ENCODE measurements around the gene PPIE. TPM values are rescaled to one million over a fixed set of nuclear protein-coding genes. Genes with fewer than 3 reads are reported as not detected.

The PPIE gene
- total and polyA plus RNA-seq, 7 experiments from 2014 or later, result 52.3 to 119 (median 72.7) TPM

DNA sequence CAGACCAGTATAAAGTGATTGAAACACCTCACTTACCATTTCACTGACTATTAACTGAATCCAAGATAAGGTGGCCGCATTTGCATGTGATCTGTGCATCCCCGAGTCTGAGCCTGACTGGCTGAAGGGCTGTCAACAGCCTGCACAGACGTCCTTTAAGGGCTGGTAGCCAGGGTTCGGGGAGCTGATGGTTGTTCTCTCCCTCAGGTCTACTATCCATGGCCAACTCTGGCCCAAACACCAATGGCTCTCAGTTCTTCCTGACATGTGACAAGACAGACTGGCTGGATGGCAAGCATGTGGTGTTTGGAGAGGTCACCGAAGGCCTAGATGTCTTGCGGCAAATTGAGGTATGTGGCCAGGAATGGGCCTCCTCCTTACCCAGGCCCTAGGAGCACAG, 14.0 kb downstream of the PPIE start:
- Histone ChIP-seq H3K27me3 (ENCODE audit: control insufficient read depth in 2 of 2, insufficient read depth in 2 of 2, low read length in 2 of 2) (no peaks in the 10 kb centered on the region), H3K9me3 (ENCODE audit: control insufficient read depth in 2 of 3, low read length in 3 of 3) (no peaks in the 10 kb centered on the region), H3K4me1 (ENCODE audit: control insufficient read depth in 2 of 2, insufficient read depth in 2 of 2, low read length in 2 of 2) (no peaks in the 10 kb centered on the region), H3K4me3 (ENCODE audit: low read length) (no peak overlapping the region), H3K36me3 (ENCODE audit: control insufficient read depth in 2 of 3, insufficient read depth in 3 of 3, low read length in 3 of 3) (peaks cover 34 to 98% (median 51%) of the 10 kb centered on the region in 3 experiments), H3K27ac (ENCODE audit: low read depth, low read length) (no peak overlapping the region)
- Mint-ChIP-seq H3K27me3 (no peaks in the 10 kb centered on the region), H3K4me1 (peaks cover 0 to 11% (median 0%) of the 10 kb centered on the region in 7 donors), H3K9me3 (no peaks in the 10 kb centered on the region), H3K36me3 (peaks cover 28 to 80% (median 30%) of the 10 kb centered on the region in 5 donors), H3K27ac (no peak overlapping the region), H3K4me3 (no peak overlapping the region)
- ChIA-PET POLR2A (interaction anchor here (2.1 kb wide), 1 partner anchor 14 kb away, joined by 5 read pairs; the partner anchor contains the start of gene PPIE), CTCF (no interaction called here)
- DNase-seq, result no peak
- intact Hi-C loops (cut with micrococcal nuclease), result no loop called here
- no peak for ATAC-seq

DNA sequence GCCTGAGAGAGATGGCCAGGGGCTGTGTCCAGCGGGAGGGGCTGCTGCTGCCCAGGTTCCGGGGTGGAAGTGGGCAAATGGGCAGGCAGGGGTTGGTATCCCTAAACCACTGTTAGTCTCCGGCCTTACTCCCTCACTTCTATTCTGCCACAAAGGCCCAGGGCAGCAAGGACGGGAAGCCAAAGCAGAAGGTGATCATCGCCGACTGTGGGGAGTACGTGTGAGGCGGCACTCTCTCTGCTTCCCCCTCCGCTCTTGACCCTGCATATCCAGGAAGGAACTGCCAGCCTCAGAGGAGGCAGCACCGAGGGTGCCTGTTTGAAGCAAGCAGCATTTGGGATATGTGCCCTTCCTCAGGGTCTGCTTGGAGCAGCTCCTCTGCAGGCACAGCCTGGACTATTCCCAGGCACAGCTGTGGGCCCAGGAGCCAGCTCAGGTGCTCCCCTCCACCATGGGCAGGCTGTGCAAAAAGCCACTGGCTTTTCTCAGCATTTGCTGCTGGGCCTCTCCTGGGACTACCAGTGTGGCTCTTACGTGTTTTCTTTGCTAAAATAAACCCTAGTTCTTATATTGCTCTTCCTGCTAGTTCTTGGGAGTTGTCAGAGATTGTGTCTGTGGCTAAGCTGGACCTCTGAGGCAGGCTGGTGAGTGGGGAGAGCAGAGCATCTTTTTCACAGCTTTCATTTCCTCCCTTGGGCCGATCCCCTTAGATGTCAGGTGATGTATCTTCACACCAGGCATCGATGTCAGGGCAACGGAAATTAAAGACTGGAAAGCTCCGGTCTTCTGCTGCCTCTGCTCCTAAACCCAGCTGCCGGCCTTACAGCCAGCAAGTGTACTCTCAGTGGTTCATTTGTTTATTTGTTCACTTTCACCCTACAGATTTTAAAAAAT, 14.7 kb downstream of the PPIE start:
- no peaks in the 10 kb centered on the region for H3K27me3 Mint-ChIP-seq
- Histone ChIP-seq H3K9me3 (ENCODE audit: control insufficient read depth in 2 of 3, low read length in 3 of 3) (no peaks in the 10 kb centered on the region), H3K36me3 (ENCODE audit: control insufficient read depth in 2 of 3, insufficient read depth in 3 of 3, low read length in 3 of 3) (peaks cover 34 to 98% (median 51%) of the 10 kb centered on the region in 3 experiments), H3K27ac (ENCODE audit: low read depth, low read length) (no peak overlapping the region), H3K27me3 (ENCODE audit: control insufficient read depth in 2 of 2, insufficient read depth in 2 of 2, low read length in 2 of 2) (no peaks in the 10 kb centered on the region), H3K4me1 (ENCODE audit: control insufficient read depth in 2 of 2, insufficient read depth in 2 of 2, low read length in 2 of 2) (no peaks in the 10 kb centered on the region), H3K4me3 (ENCODE audit: low read length) (no peak overlapping the region)
- DNase-seq (no peak), ATAC-seq (no peak)
- H3K27ac Mint-ChIP-seq, result no peak overlapping the region
- POLR2A ChIA-PET, result interaction anchor here (2.1 kb wide), 1 partner anchor 14 kb away, joined by 5 read pairs; the partner anchor contains the start of gene PPIE
- H3K4me3 Mint-ChIP-seq, result no peak overlapping the region
- peaks cover 0 to 11% (median 0%) of the 10 kb centered on the region in 7 donors for H3K4me1 Mint-ChIP-seq
- no peaks in the 10 kb centered on the region for H3K9me3 Mint-ChIP-seq
- CTCF ChIA-PET, result no interaction called here
- intact Hi-C loops (cut with micrococcal nuclease), result no loop called here
- peaks cover 29 to 78% (median 30%) of the 10 kb centered on the region in 5 donors for H3K36me3 Mint-ChIP-seq

DNA sequence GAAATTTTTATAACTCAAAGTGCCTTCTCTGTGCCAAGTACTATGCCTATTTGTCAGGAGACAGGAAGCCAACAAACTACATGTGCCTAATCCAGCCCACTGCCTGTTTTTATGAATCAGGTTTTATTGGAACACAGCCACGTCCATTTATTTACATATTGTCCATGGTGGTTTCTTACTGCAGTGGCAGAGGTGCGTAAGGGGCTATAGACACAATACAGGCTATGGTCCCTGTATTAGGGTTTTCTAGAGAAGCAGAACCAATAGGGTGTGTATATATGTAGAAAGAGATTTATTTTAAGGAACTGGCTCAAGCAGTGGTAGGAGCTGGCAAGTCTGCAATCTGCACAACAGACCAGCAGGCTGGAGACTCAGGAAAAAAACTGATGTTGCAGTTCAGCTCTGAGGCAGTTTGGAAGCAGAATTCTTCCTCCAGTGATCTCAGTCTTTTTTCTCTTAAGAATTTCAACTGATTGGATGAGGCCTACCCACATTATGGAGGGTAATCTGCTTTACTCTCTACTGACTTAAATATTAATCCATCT, 15.4 kb downstream of the PPIE start:
- intact Hi-C loops (cut with micrococcal nuclease), result no loop called here
- ChIA-PET POLR2A (interaction anchor here (2.1 kb wide), 1 partner anchor 15 kb away, joined by 5 read pairs; the partner anchor contains the start of gene PPIE), CTCF (no interaction called here)
- DNase-seq (no peak), ATAC-seq (no peak)
- Mint-ChIP-seq H3K9me3 (no peaks in the 10 kb centered on the region), H3K27ac (no peak overlapping the region), H3K27me3 (no peaks in the 10 kb centered on the region), H3K4me1 (peaks cover 0 to 11% (median 0%) of the 10 kb centered on the region in 7 donors), H3K4me3 (no peak overlapping the region), H3K36me3 (peaks cover 26 to 75% (median 32%) of the 10 kb centered on the region in 5 donors)
- Histone ChIP-seq H3K4me1 (ENCODE audit: control insufficient read depth in 2 of 2, insufficient read depth in 2 of 2, low read length in 2 of 2) (no peaks in the 10 kb centered on the region), H3K9me3 (ENCODE audit: control insufficient read depth in 2 of 3, low read length in 3 of 3) (no peaks in the 10 kb centered on the region), H3K36me3 (ENCODE audit: control insufficient read depth in 2 of 3, insufficient read depth in 3 of 3, low read length in 3 of 3) (peaks cover 28 to 98% (median 48%) of the 10 kb centered on the region in 3 experiments), H3K27ac (ENCODE audit: low read depth, low read length) (no peak overlapping the region), H3K4me3 (ENCODE audit: low read length) (no peak overlapping the region), H3K27me3 (ENCODE audit: control insufficient read depth in 2 of 2, insufficient read depth in 2 of 2, low read length in 2 of 2) (no peaks in the 10 kb centered on the region)

DNA sequence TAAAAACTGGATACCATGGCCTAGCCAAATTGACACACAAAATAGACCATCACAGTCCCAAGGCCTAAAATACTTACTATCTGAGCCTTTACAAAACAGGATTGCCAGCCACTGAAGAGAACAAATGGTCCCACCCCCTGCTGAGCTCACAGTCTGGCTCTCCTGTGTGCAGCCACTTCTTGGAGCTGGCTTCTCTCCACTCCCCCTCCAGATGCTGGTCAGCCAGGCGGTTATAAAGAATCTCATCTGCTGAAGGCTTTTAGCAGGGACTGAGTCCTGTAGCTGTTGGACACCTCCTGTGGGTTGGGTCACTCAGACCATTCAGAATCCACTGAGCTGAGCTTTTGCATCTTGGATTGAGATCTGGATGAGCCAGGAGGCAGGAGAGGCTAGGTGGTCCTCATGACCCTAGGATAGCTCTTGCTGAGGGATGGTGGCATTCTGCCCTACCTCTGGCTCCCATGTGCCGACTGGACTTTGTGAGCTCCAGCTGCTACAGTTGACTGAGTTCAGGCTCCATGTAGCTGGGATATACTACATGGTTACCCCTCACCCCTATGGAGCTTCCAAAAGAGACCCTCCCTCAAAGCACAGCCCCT, 16.3 kb downstream of the PPIE start:
- H3K27me3 Mint-ChIP-seq, result no peaks in the 10 kb centered on the region

DNA sequence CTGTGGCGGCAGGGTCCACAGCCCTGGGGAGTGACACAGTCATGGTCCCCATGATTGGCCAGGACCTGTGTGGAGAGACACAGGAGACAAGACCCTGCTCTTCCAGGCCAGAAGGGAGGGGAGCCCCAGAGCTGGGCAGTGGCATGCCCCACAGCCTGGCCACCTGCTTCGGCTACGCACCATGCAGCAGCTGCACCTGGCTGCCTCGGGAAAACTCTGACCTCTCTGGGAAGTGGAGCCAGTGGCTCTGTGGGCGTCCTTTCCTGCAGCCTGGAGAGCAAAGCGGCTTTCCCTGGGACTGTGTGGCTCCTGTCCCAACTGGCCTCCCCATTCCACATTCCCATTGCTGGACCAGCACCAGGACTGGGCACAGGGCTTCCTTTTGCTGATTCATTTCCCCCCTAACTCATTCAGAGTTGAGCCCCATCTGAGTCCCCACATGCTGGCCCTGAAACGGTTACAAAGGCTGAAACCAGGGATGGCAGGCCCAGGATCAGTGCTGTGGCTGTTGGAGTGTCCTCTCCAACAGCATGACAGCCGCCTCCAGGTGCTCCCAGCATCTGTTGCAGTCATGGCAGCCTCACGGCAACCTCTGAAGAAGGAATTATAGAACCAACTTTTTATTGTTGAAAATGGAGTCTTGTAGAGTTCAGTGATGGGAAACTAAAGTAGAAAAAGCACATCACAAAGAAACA, 17.4 kb downstream of the PPIE start:
- no peaks in the 10 kb centered on the region for H3K9me3 ChIP-seq (ENCODE audit: control insufficient read depth in 2 of 3, low read length in 3 of 3)
- ChIA-PET CTCF (no interaction called here), POLR2A (no interaction called here)
- Mint-ChIP-seq H3K4me3 (no peak overlapping the region), H3K36me3 (peaks cover 16 to 66% (median 22%) of the 10 kb centered on the region in 5 donors), H3K9me3 (no peaks in the 10 kb centered on the region), H3K27me3 (no peaks in the 10 kb centered on the region), H3K4me1 (peaks cover 0 to 11% (median 0%) of the 10 kb centered on the region in 7 donors), H3K27ac (no peak overlapping the region)
- no peak overlapping the region for H3K4me3 ChIP-seq (ENCODE audit: low read length)
- no peak for ATAC-seq
- H3K36me3 ChIP-seq (ENCODE audit: control insufficient read depth in 2 of 3, insufficient read depth in 3 of 3, low read length in 3 of 3), result peaks cover 12 to 94% (median 37%) of the 10 kb centered on the region in 3 experiments
- DNase-seq, result no peak
- H3K27me3 ChIP-seq (ENCODE audit: control insufficient read depth in 2 of 2, insufficient read depth in 2 of 2, low read length in 2 of 2), result no peaks in the 10 kb centered on the region
- no peak overlapping the region for H3K27ac ChIP-seq (ENCODE audit: low read depth, low read length)
- H3K4me1 ChIP-seq (ENCODE audit: control insufficient read depth in 2 of 2, insufficient read depth in 2 of 2, low read length in 2 of 2), result no peaks in the 10 kb centered on the region
- intact Hi-C loops (cut with micrococcal nuclease), result no loop called here

More for the DNA sequence above, 16.3 kb downstream of the PPIE start:
- Histone ChIP-seq H3K27me3 (ENCODE audit: control insufficient read depth in 2 of 2, insufficient read depth in 2 of 2, low read length in 2 of 2) (no peaks in the 10 kb centered on the region), H3K27ac (ENCODE audit: low read depth, low read length) (no peak overlapping the region), H3K36me3 (ENCODE audit: control insufficient read depth in 2 of 3, insufficient read depth in 3 of 3, low read length in 3 of 3) (peaks cover 23 to 98% (median 45%) of the 10 kb centered on the region in 3 experiments), H3K4me3 (ENCODE audit: low read length) (no peak overlapping the region), H3K9me3 (ENCODE audit: control insufficient read depth in 2 of 3, low read length in 3 of 3) (no peaks in the 10 kb centered on the region), H3K4me1 (ENCODE audit: control insufficient read depth in 2 of 2, insufficient read depth in 2 of 2, low read length in 2 of 2) (no peaks in the 10 kb centered on the region)
- ATAC-seq, result no peak
- intact Hi-C loops (cut with micrococcal nuclease), result no loop called here
- no peak for DNase-seq
- Mint-ChIP-seq H3K9me3 (no peaks in the 10 kb centered on the region), H3K36me3 (peaks cover 23 to 73% (median 31%) of the 10 kb centered on the region in 5 donors), H3K4me3 (no peak overlapping the region), H3K27ac (no peak overlapping the region), H3K4me1 (peaks cover 0 to 11% (median 0%) of the 10 kb centered on the region in 7 donors)
- ChIA-PET POLR2A (no interaction called here), CTCF (no interaction called here)

DNA sequence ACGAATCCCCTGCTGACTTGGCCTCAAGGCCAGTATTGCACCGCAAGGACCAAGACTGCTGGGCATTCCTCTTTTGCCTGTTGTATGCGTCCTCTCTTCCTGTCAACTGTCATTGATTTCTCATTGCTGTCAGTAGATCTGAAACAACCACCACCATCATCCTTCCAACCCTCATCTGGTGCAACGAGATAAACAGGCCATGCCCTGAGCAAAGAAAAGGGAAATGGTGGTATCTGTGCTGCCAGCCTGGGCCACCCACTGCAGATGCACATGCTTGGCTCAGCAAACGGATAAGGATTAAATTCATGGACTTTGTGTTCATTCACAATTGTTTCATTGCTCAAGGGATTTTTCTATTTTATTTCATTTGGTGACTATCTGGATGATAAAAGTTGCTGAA, 18.8 kb downstream of the PPIE start:
- Histone ChIP-seq H3K4me3 (ENCODE audit: low read length) (no peak overlapping the region), H3K27ac (ENCODE audit: low read depth, low read length) (no peak overlapping the region), H3K27me3 (ENCODE audit: control insufficient read depth in 2 of 2, insufficient read depth in 2 of 2, low read length in 2 of 2) (no peaks in the 10 kb centered on the region), H3K4me1 (ENCODE audit: control insufficient read depth in 2 of 2, insufficient read depth in 2 of 2, low read length in 2 of 2) (no peaks in the 10 kb centered on the region), H3K36me3 (ENCODE audit: control insufficient read depth in 2 of 3, insufficient read depth in 3 of 3, low read length in 3 of 3) (peaks cover 8 to 86% (median 31%) of the 10 kb centered on the region in 3 experiments), H3K9me3 (ENCODE audit: control insufficient read depth in 2 of 3, low read length in 3 of 3) (no peaks in the 10 kb centered on the region)
- no peaks in the 10 kb centered on the region for H3K27me3 Mint-ChIP-seq
- peaks cover 11 to 57% (median 17%) of the 10 kb centered on the region in 5 donors for H3K36me3 Mint-ChIP-seq
- CTCF ChIA-PET, result no interaction called here
- no peak for DNase-seq
- no peak for ATAC-seq
- peak overlapping the region in 2 of 9 donors; percentile 8 to 11 for H3K27ac Mint-ChIP-seq
- POLR2A ChIA-PET, result no interaction called here
- intact Hi-C loops (cut with micrococcal nuclease), result no loop called here
- no peaks in the 10 kb centered on the region for H3K9me3 Mint-ChIP-seq
- no peak overlapping the region for H3K4me3 Mint-ChIP-seq
- peaks cover 0 to 6% (median 0%) of the 10 kb centered on the region in 7 donors for H3K4me1 Mint-ChIP-seq
